ENCODE data around the gene NHS. TPM values are rescaled to one million over a fixed set of nuclear protein-coding genes. Genes with fewer than 3 reads are reported as not detected.

NHS gene
- total RNA-seq, 4 donors from 2014 or later, result 2.4 to 5.4 (median 4.0) TPM

DNA sequence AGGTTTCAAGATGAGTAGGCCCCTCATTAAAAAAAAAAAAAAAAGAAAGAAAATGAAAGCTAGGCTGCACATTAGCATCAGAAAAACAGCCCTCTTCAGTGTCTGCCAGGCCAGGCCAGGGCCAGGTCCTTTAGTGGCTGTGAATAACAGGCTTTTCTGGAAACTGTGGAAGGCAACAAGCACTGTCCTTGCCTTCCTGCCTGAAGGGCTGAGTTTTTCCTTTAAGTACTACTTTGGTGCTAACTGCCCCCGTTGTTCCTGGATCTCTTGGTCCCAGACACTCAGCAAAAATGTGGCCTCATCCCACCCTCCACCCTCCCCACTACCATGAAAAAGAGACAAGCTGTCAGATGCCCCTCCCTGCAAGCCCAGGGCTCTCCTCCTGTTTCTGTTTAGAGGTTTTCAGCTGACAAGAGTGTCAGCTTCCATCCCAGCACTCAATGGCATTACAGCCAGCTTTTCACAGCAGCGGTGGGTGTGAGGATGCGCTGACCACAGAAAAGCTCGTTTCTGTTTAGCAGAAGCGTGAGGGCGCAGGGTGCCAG is 174.2 kb downstream of the NHS start:
- intact Hi-C loops (cut with DNase I; ENCODE audit: low total_unique reads), result no loop called here
- 48 to 60% methylated on average over 3 to 6 of the region's 6 CpGs for WGBS, 2 donors
- peak in 1 of 2 donors; percentile 50 for DNase-seq (ENCODE audit: low spot score in 2 of 2)
- no peak overlapping the region for H3K4me3 ChIP-seq (ENCODE audit: low read depth, poor library complexity, severe bottlenecking)
- TF ChIP-seq POLR2A (IDR thresholded peaks at IDR 0.05), result no peak
- TF ChIP-seq, protein P1, sequence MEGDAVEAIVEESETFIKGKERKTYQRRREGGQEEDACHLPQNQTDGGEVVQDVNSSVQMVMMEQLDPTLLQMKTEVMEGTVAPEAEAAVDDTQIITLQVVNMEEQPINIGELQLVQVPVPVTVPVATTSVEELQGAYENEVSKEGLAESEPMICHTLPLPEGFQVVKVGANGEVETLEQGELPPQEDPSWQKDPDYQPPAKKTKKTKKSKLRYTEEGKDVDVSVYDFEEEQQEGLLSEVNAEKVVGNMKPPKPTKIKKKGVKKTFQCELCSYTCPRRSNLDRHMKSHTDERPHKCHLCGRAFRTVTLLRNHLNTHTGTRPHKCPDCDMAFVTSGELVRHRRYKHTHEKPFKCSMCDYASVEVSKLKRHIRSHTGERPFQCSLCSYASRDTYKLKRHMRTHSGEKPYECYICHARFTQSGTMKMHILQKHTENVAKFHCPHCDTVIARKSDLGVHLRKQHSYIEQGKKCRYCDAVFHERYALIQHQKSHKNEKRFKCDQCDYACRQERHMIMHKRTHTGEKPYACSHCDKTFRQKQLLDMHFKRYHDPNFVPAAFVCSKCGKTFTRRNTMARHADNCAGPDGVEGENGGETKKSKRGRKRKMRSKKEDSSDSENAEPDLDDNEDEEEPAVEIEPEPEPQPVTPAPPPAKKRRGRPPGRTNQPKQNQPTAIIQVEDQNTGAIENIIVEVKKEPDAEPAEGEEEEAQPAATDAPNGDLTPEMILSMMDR (IDR thresholded peaks at IDR 0.05), result no peak

DNA sequence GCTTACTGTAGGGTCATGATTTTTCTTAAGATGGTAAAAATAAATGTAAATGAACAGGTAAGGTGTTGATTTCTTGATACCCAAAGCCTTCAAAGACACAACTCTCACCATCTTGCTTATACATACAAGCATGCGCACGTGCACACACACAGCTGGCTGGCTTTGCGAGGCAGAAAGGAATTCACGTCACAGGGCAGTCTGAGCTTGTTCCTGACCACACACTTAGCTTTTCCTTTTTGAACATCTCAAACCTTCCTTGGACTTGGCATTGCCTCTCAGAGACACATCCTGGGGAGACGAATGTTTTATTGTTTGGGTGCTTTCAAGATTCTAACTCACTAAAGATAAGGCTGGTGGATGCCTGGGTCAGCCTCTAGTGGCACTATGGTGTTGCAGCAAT is 175.0 kb downstream of the NHS start:
- intact Hi-C loops (cut with DNase I; ENCODE audit: low total_unique reads), result no loop called here
- DNase-seq (ENCODE audit: low spot score in 2 of 2), result peak in 1 of 2 donors; percentile 68
- no peak overlapping the region for H3K4me3 ChIP-seq (ENCODE audit: low read depth, poor library complexity, severe bottlenecking)
- TF ChIP-seq, protein P1 (IDR thresholded peaks at IDR 0.05), result no peak
- no peak for TF ChIP-seq POLR2A (IDR thresholded peaks at IDR 0.05)
- 78 to 87% methylated on average over 5 of the region's 5 CpGs for WGBS, 2 donors

DNA sequence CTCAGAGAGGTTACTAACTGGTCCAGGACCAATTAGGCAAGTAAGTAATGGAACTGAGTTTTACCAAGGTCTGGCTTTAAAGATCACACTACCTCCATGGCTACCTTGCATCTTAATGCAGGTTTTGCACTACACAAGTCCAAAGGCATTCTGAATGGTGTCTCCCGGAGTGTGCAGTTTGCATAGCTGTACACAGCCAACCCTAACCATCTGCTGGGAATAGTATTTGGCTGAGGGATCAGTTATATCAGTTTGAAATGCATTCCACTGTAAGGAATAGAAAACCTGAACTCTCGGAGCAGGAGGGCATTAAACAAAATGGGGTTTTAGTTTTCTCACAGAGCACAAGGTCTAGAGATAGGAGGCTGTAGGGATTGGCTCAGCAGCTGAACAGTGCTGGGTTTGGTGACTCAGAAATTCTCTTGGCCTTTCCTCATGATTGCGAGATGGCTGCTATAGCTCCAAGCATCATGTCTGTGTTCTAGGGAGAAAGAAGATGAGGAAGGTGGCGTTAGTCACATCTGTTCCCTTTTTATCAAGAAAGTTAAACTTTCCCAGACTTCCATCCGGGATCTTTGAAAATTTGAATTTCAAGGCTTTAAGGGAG is 177.1 kb downstream of the NHS start:
- H3K4me3 ChIP-seq (ENCODE audit: low read depth, poor library complexity, severe bottlenecking), result no peak overlapping the region
- WGBS, 2 donors, result 82 to 95% methylated on average over 5 of the region's 5 CpGs
- no peak for TF ChIP-seq POLR2A (IDR thresholded peaks at IDR 0.05)
- TF ChIP-seq, protein P1 (IDR thresholded peaks at IDR 0.05), result no peak
- DNase-seq (ENCODE audit: low spot score in 2 of 2), result no peak
- intact Hi-C loops (cut with DNase I; ENCODE audit: low total_unique reads), result no loop called here

DNA sequence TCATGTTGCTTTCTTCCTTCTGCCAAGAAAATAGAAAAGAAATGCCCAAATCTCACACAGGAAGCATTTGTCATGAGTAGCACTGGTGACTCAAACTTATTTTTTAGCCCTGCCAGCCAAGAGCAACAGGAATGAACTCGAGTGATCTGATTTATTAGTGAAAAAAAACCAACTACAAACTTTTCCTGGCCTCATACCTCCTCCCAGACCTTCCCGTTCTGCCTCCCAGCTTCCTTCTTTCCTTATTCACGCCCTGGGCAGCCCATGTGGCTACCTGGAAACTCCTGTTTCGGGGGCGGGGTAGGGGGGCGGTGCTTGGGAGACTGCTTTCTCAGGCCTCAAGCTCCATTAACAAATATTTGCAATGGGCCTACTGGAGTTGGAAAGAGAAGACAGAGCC is 178.5 kb downstream of the NHS start:
- intact Hi-C loops (cut with DNase I; ENCODE audit: low total_unique reads), result no loop called here
- no peak for TF ChIP-seq POLR2A (IDR thresholded peaks at IDR 0.05)
- TF ChIP-seq, protein P1 (IDR thresholded peaks at IDR 0.05), result no peak
- no peak for DNase-seq (ENCODE audit: low spot score in 2 of 2)
- WGBS, 2 donors, result 29 to 36% methylated on average over 6 of the region's 6 CpGs
- no peak overlapping the region for H3K4me3 ChIP-seq (ENCODE audit: low read depth, poor library complexity, severe bottlenecking)

DNA sequence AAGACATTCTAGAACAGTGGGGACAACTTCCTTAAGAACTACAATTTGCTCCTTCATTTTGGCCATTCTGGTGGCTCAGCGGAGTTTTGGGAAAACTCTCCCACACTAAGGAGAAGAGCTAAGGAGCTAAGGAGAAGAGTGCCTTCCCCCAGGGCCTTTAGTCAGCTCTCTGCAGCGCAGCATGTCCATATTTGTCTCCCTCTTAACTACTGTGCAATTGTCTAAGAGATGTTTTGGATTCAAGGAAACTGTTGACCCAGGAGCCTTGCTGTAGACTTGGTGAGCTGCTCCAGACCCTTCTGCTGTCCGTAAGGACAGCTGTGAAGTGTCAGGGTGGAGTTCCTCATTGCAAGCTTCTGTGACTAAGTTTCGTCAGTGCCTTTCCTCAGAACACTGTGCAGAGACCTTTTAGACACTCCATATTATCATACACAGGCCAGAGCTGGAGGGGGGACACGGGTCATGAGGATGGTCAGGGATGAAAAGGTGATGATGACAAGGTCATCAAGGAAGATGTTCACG is 179.0 kb downstream of the NHS start:
- intact Hi-C loops (cut with DNase I; ENCODE audit: low total_unique reads), result no loop called here
- H3K4me3 ChIP-seq (ENCODE audit: low read depth, poor library complexity, severe bottlenecking), result no peak overlapping the region
- no peak for DNase-seq (ENCODE audit: low spot score in 2 of 2)
- no peak for TF ChIP-seq POLR2A (IDR thresholded peaks at IDR 0.05)
- 52 to 56% methylated on average over 6 of the region's 6 CpGs for WGBS, 2 donors

DNA sequence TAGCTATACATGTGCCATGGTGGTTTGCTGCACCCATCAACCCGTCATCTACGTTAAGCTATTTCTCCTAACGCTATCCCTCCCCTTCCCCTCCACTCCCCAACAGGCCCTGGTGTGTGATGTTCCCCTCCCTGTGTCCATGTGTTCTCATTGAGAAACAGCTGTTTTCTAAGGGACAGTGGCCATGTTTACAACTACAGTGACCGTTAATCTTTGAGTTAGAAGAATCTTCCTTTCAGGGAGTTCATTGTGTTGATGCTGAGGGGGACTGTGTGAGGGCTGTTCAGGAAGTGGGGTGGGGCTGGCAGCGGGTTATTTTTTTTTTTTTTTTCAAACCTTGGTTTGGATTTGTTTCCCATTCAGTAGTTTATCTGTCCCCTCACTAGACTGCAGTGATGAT is 179.9 kb downstream of the NHS start:
- no peak for DNase-seq (ENCODE audit: low spot score in 2 of 2)
- intact Hi-C loops (cut with DNase I; ENCODE audit: low total_unique reads), result no loop called here
- WGBS, 2 donors, result 72 to 74% methylated on average over 5 of the region's 5 CpGs
- H3K4me3 ChIP-seq (ENCODE audit: low read depth, poor library complexity, severe bottlenecking), result no peak overlapping the region
- TF ChIP-seq, protein P1 (IDR thresholded peaks at IDR 0.05), result no peak
- TF ChIP-seq POLR2A (IDR thresholded peaks at IDR 0.05), result no peak
